H1 (cell line): Measurements from ENCODE around the gene PLCL1. TPM values are rescaled to one million over a fixed set of nuclear protein-coding genes. Genes with fewer than 3 reads are reported as not detected.

ENCODE experiments used
- MAFK ChIP-seq: IDR thresholded peaks from 2 replicates; pipeline ENCODE4 v1.6.1; 2012; ENCODE audit warnings: low read depth, mild to moderate bottlenecking, improper control_type of control experiment, low read length
- polyA plus RNA-seq, 7 experiments: library from polyadenylated mRNA; depleted of rRNA in 3 of 7; stranded (reverse) in 5 of 7; unstranded in 2 of 7; fragments of >200 nt in 5 of 7; fragments of 200-250 nt in 2 of 7; gene quantifications; 1 replicate in 5 of 7; 2 replicates in 1 of 7; 4 replicates in 1 of 7; pipeline versions ENCODE4 v1.2.1 to v1.2.3, GENCODE V29; 2011 to 2013; ENCODE audit warnings: missing spikeins in 2 of 7, mixed read lengths in 2 of 7
- total RNA-seq: library from RNA; stranded (reverse); fragmentation: NEBNext Ultra II Directional; extraction: Animal tissue kit (Norgen Biotek cat#: 25700); gene quantifications from 2 replicates; pipeline ENCODE4 v1.2.1, GENCODE V29; 2021

Gene PLCL1
- total and polyA plus RNA-seq, 2 of the 8 experiments (the other 6 are each of a cell fraction or from before 2014, with no cell fraction given), result not detected

GRCh38 chr2:197959383-197959782 is 155.0 kb downstream of the PLCL1 start (continued):
- no peak for TF ChIP-seq MAFK
